SK-N-SH (cell line): Measurements from ENCODE around the gene FABP3.

Experiments
- EP300 ChIP-seq, 2 experiments: IDR thresholded peaks; 2 replicates each; pipeline versions ENCODE4 v1.4.0 to v1.6.1; 2012; ENCODE audit warnings: borderline replicate concordance in 1 of 2, low read depth in 1 of 2, low read length in 1 of 2
- EZH2phosphoT487 ChIP-seq: fragments of 200-600 bp; sonication (generic); IDR thresholded peaks from 2 replicates; pipeline ENCODE4 v1.6.1; 2017; ENCODE audit warnings: low read depth, mixed run types, mild to moderate bottlenecking, antibody characterized with exemption, moderate library complexity, borderline replicate concordance
- JUND ChIP-seq: IDR thresholded peaks from 2 replicates; pipeline ENCODE4 v1.4.0; 2012
- POLR2AphosphoS5 ChIP-seq: IDR thresholded peaks from 2 replicates; pipeline ENCODE4 v1.6.1; 2012; ENCODE audit warnings: low read depth, low read length
- TF ChIP-seq, protein P1 (sequence below): fragments of 200-600 bp; sonication (generic); IDR thresholded peaks from 2 replicates; pipeline ENCODE4 v1.6.1; 2017; ENCODE audit warnings: antibody characterized with exemption, mild to moderate bottlenecking, moderate library complexity
- TF ChIP-seq, protein P2 (sequence below): IDR thresholded peaks from 2 replicates; pipeline ENCODE4 v1.4.0; 2012; ENCODE audit warnings: low read depth
- TF ChIP-seq, protein P3 (sequence below): IDR thresholded peaks from 2 replicates; pipeline ENCODE4 v1.4.0; 2012; ENCODE audit warnings: low read depth, borderline replicate concordance
- TF ChIP-seq, protein P4 (sequence below): fragments of 150-350 bp; IDR thresholded peaks from 2 replicates; pipeline ENCODE4 v1.6.1; 2017; ENCODE audit warnings: antibody characterized with exemption, low read length, low read depth, borderline replicate concordance

DNA sequence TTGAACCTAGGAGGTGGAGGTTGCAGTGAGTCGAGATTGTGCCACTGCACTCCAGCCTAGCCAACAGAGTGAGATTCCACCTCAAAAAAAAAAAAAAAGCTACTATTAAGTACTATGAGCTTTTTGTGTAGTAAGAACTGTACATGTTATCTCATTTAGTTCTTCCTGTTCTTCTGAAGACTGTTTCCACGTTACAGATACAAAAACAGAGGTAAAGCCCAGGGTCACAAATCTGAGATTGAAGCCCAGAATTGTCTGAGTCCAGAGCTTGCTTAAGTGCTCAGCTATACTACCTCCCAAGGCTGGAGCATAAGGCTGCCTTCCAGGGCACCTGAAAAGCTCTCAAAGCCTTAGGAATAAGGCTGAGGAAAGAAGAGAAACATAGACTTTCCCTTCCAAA, 2.9 kb downstream of the FABP3 start:
- TF ChIP-seq, protein P1, sequence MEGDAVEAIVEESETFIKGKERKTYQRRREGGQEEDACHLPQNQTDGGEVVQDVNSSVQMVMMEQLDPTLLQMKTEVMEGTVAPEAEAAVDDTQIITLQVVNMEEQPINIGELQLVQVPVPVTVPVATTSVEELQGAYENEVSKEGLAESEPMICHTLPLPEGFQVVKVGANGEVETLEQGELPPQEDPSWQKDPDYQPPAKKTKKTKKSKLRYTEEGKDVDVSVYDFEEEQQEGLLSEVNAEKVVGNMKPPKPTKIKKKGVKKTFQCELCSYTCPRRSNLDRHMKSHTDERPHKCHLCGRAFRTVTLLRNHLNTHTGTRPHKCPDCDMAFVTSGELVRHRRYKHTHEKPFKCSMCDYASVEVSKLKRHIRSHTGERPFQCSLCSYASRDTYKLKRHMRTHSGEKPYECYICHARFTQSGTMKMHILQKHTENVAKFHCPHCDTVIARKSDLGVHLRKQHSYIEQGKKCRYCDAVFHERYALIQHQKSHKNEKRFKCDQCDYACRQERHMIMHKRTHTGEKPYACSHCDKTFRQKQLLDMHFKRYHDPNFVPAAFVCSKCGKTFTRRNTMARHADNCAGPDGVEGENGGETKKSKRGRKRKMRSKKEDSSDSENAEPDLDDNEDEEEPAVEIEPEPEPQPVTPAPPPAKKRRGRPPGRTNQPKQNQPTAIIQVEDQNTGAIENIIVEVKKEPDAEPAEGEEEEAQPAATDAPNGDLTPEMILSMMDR = no peak
- TF ChIP-seq JUND = no peak
- no peak for TF ChIP-seq POLR2AphosphoS5
- no peak for TF ChIP-seq EP300 (IDR thresholded peaks at IDR 0.05; ENCODE audit: borderline replicate concordance in 1 of 2, low read depth in 1 of 2, low read length in 1 of 2)
- TF ChIP-seq, protein P2, sequence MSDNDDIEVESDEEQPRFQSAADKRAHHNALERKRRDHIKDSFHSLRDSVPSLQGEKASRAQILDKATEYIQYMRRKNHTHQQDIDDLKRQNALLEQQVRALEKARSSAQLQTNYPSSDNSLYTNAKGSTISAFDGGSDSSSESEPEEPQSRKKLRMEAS = no peak
- TF ChIP-seq, protein P3, sequence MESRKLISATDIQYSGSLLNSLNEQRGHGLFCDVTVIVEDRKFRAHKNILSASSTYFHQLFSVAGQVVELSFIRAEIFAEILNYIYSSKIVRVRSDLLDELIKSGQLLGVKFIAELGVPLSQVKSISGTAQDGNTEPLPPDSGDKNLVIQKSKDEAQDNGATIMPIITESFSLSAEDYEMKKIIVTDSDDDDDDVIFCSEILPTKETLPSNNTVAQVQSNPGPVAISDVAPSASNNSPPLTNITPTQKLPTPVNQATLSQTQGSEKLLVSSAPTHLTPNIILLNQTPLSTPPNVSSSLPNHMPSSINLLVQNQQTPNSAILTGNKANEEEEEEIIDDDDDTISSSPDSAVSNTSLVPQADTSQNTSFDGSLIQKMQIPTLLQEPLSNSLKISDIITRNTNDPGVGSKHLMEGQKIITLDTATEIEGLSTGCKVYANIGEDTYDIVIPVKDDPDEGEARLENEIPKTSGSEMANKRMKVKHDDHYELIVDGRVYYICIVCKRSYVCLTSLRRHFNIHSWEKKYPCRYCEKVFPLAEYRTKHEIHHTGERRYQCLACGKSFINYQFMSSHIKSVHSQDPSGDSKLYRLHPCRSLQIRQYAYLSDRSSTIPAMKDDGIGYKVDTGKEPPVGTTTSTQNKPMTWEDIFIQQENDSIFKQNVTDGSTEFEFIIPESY = no peak
- TF ChIP-seq EZH2phosphoT487 = no peak
- TF ChIP-seq, protein P4, sequence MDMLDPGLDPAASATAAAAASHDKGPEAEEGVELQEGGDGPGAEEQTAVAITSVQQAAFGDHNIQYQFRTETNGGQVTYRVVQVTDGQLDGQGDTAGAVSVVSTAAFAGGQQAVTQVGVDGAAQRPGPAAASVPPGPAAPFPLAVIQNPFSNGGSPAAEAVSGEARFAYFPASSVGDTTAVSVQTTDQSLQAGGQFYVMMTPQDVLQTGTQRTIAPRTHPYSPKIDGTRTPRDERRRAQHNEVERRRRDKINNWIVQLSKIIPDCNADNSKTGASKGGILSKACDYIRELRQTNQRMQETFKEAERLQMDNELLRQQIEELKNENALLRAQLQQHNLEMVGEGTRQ = no peak
